ENCODE data around the gene ELOB.

ELOB gene

GRCh38 chr16:2739625-2740430 is 37.3 kb downstream of the ELOB start:
- Histone ChIP-seq H3K27me3 (replicated peaks; ENCODE audit: control insufficient read depth, insufficient read depth, low read length) (no peaks in the 10 kb centered on the region), H3K4me3 (replicated peaks; ENCODE audit: low read depth, low read length) (no peak overlapping the region), H3K36me3 (ENCODE audit: control insufficient read depth, insufficient read depth, low read length) (no peaks in the 10 kb centered on the region)
- TF ChIP-seq, protein P1, sequence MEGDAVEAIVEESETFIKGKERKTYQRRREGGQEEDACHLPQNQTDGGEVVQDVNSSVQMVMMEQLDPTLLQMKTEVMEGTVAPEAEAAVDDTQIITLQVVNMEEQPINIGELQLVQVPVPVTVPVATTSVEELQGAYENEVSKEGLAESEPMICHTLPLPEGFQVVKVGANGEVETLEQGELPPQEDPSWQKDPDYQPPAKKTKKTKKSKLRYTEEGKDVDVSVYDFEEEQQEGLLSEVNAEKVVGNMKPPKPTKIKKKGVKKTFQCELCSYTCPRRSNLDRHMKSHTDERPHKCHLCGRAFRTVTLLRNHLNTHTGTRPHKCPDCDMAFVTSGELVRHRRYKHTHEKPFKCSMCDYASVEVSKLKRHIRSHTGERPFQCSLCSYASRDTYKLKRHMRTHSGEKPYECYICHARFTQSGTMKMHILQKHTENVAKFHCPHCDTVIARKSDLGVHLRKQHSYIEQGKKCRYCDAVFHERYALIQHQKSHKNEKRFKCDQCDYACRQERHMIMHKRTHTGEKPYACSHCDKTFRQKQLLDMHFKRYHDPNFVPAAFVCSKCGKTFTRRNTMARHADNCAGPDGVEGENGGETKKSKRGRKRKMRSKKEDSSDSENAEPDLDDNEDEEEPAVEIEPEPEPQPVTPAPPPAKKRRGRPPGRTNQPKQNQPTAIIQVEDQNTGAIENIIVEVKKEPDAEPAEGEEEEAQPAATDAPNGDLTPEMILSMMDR (IDR thresholded peaks at IDR 0.05; ENCODE audit: insufficient read depth, low read length, poor library complexity, severe bottlenecking) = no peak
- no peak for DNase-seq (ENCODE audit: extremely low read depth, insufficient read length)

DNA sequence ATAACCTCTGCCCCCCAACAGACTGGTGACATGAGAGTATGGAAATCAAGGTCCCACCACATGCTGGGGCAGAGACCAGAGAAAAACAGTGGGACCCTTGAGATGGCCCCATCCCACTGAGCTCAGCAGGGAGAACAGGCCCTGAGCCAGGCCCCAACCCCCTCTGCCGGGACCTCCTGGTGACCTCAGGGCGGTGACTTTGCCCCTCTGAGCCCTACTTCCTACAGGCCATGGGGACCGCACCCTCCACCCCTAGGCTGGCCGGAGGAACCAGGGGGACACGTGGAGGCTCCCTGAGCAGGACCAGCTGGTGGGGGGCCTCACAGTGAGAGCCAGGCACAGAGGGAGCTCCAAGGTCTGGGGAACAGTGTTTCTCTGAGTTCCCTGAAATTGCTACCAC is 38.5 kb downstream of the ELOB start:
- Histone ChIP-seq H3K27me3 (replicated peaks; ENCODE audit: control insufficient read depth, insufficient read depth, low read length) (no peaks in the 10 kb centered on the region), H3K4me3 (replicated peaks; ENCODE audit: low read depth, low read length) (no peak overlapping the region), H3K36me3 (ENCODE audit: control insufficient read depth, insufficient read depth, low read length) (no peaks in the 10 kb centered on the region)
- TF ChIP-seq, protein P1 (IDR thresholded peaks at IDR 0.05; ENCODE audit: insufficient read depth, low read length, poor library complexity, severe bottlenecking) = no peak
- no peak for DNase-seq (ENCODE audit: extremely low read depth, insufficient read length)

DNA sequence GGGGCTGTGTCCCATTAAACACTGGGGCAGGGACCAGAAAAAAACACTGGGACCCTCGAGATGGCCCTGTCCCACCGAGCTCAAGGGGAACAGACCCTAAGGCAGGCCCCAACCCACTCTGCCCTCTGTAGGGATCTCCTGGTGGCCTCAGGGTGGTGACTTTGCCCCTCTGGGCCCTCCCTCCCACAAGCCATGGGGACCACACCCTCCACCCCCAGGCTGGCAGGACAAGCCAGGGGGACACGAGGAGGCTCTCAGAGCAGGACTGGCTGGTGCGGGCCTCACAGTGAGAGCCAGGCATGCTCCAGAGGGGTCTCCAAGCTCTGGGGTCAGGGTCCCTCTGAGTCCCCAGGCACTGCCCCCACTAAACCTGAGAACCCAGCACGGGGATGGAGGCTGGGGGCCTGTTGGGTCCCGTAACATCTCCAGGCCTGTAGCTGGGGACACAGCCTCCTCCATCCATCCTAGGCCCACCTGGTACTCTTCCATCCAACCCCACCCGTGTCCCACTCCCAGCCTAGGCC is 39.1 kb downstream of the ELOB start:
- no peaks in the 10 kb centered on the region for H3K36me3 ChIP-seq (ENCODE audit: control insufficient read depth, insufficient read depth, low read length)
- TF ChIP-seq, protein P1 (IDR thresholded peaks at IDR 0.05; ENCODE audit: insufficient read depth, low read length, poor library complexity, severe bottlenecking) = no peak
- H3K4me3 ChIP-seq (replicated peaks; ENCODE audit: low read depth, low read length) = no peak overlapping the region
- no peaks in the 10 kb centered on the region for H3K27me3 ChIP-seq (replicated peaks; ENCODE audit: control insufficient read depth, insufficient read depth, low read length)
- no peak for DNase-seq (ENCODE audit: extremely low read depth, insufficient read length)

DNA sequence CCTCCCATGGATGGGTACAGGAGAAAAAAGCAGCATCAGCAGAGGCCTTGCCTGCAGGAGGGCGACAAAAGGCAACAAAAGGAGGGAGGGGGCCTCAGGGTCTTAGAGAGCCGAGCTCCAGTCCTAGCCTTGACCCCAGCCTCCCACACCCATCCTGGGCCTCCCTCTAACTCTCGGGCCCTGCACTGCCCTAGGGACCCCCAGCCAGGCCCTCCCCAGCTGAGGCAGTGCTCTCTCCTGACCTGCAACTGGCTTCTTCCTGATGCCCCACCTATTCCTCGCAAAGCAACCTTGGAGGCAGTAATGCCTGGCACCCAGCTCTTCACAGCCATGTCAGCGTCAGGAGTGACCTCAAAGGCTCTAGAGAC is 39.9 kb downstream of the ELOB start:
- TF ChIP-seq, protein P1 (IDR thresholded peaks at IDR 0.05; ENCODE audit: insufficient read depth, low read length, poor library complexity, severe bottlenecking) = no peak
- H3K27me3 ChIP-seq (replicated peaks; ENCODE audit: control insufficient read depth, insufficient read depth, low read length) = no peaks in the 10 kb centered on the region
- H3K36me3 ChIP-seq (ENCODE audit: control insufficient read depth, insufficient read depth, low read length) = no peaks in the 10 kb centered on the region
- DNase-seq (ENCODE audit: extremely low read depth, insufficient read length) = no peak
- no peak overlapping the region for H3K4me3 ChIP-seq (replicated peaks; ENCODE audit: low read depth, low read length)

DNA sequence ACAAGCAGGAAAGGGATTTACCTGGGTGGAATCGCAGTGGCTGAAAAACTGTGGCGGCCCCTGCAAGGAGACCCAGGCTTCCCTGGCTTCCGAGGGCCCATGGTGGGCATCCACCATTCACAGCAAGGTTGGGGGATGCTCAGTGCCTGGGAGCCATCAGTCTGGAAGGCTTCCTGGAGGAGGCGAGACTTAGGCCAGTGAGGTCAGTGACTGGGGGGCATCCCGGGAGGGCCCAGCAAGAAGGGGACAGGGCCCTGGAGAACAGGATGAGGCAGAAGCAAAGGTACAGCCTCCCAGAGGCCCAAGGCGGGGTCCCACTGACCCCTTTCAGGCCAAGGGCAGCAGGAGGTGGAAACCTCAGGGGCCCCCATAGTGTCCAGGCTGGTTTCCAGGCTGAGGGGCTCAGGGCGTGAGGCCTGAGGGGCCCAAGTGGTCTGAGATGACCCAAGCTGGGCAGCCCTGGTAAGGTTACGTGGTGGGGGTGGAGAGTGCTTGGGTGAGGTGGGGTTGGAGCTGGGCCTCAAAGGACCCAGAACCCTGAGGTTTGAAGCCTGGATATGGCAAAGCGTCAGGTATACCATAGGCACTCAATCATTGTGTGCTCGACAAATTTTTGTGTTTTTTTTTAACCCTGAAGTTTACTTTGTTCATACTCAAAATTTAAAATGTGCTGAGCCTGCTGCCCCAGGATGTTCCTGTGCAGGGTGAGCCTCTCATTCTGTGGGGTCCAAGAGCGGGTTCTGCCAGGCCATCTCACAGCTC is 40.4 kb downstream of the ELOB start:
- no peaks in the 10 kb centered on the region for H3K36me3 ChIP-seq (ENCODE audit: control insufficient read depth, insufficient read depth, low read length)
- TF ChIP-seq, protein P1 (IDR thresholded peaks at IDR 0.05; ENCODE audit: insufficient read depth, low read length, poor library complexity, severe bottlenecking) = no peak
- DNase-seq (ENCODE audit: extremely low read depth, insufficient read length) = no peak
- no peak overlapping the region for H3K4me3 ChIP-seq (replicated peaks; ENCODE audit: low read depth, low read length)
- no peaks in the 10 kb centered on the region for H3K27me3 ChIP-seq (replicated peaks; ENCODE audit: control insufficient read depth, insufficient read depth, low read length)

Data from GM06990 (cell line).